ENCODE results near the gene ZNF738. TPM values are rescaled to one million over a fixed set of nuclear protein-coding genes. Genes with fewer than 3 reads are reported as not detected.

Gene ZNF738
- total and polyA plus RNA-seq, 7 donors: 2.3 to 7.9 (median 4.2) TPM

GRCh38 chr19:21321996-21322395 is 36.8 kb upstream of the ZNF738 start:
- DNase-seq: no peak
- intact Hi-C loops (cut with DNase I): loop anchor here (10.0 kb wide), 1 partner anchor 183 kb away; the partner anchor contains the start of gene ZNF429
- Histone ChIP-seq H3K36me3 (peaks cover 0 to 7% (median 0%) of the 10 kb centered on the region in 4 donors), H3K9me3 (no peaks in the 10 kb centered on the region), H3K27ac (peak overlapping the region; percentile 42 to 63 (median 49)), H3K4me1 (peaks cover 0 to 36% (median 28%) of the 10 kb centered on the region in 4 donors), H3K4me3 (no peak overlapping the region), H3K27me3 (no peaks in the 10 kb centered on the region)
- no peak for TF ChIP-seq POLR2A (IDR thresholded peaks at IDR 0.05)
- no peak for TF ChIP-seq CTCF (IDR thresholded peaks at IDR 0.05)
- WGBS, 2 donors: 93 to 95% methylated on average over 4 of the region's 4 CpGs

GRCh38 chr19:21322528-21322927 is 36.3 kb upstream of the ZNF738 start:
- H3K27ac ChIP-seq: peak overlapping the region; percentile 42 to 63 (median 49)
- TF ChIP-seq CTCF (IDR thresholded peaks at IDR 0.05): no peak
- TF ChIP-seq POLR2AphosphoS5 (IDR thresholded peaks at IDR 0.05): peak in 1 of 4 donors; percentile 26
- TF ChIP-seq POLR2A (IDR thresholded peaks at IDR 0.05): no peak
- no peak for TF ChIP-seq EP300 (IDR thresholded peaks at IDR 0.05)
- H3K27me3 ChIP-seq: no peaks in the 10 kb centered on the region
- intact Hi-C loops (cut with DNase I): loop anchor here (10.0 kb wide), 1 partner anchor 182 kb away; the partner anchor contains the start of gene ZNF429
- peaks cover 0 to 7% (median 0%) of the 10 kb centered on the region in 4 donors for H3K36me3 ChIP-seq
- no peaks in the 10 kb centered on the region for H3K9me3 ChIP-seq
- 92 to 96% methylated on average over 8 of the region's 8 CpGs for WGBS, 2 donors
- DNase-seq: no peak
- no peak overlapping the region for H3K4me3 ChIP-seq
- H3K4me1 ChIP-seq: peaks cover 0 to 33% (median 27%) of the 10 kb centered on the region in 4 donors

- H3K27me3 ChIP-seq: no peaks in the 10 kb centered on the region
- H3K27ac ChIP-seq: peak overlapping the region; percentile 33 to 63 (median 44)
- no peaks in the 10 kb centered on the region for H3K9me3 ChIP-seq
- TF ChIP-seq EP300 (IDR thresholded peaks at IDR 0.05) (no peak), POLR2AphosphoS5 (IDR thresholded peaks at IDR 0.05) (no peak), POLR2A (IDR thresholded peaks at IDR 0.05) (no peak), CTCF (IDR thresholded peaks at IDR 0.05) (no peak)
- WGBS, 2 donors: 93% methylated on average over 2 of the region's 2 CpGs
- DNase-seq: no peak
- peaks cover 0 to 7% (median 0%) of the 10 kb centered on the region in 4 donors for H3K36me3 ChIP-seq
- peaks cover 0 to 33% (median 27%) of the 10 kb centered on the region in 4 donors for H3K4me1 ChIP-seq
- H3K4me3 ChIP-seq: no peak overlapping the region
- intact Hi-C loops (cut with DNase I): loop anchor here (10.0 kb wide), 1 partner anchor 182 kb away; the partner anchor contains the start of gene ZNF429
Measured at GRCh38 chr19:21323000-21323399, 35.8 kb upstream of the ZNF738 start.

GRCh38 chr19:21326169-21326568 is 32.6 kb upstream of the ZNF738 start:
- Histone ChIP-seq H3K27me3 (no peaks in the 10 kb centered on the region), H3K36me3 (peaks cover 0 to 7% (median 0%) of the 10 kb centered on the region in 4 donors), H3K4me3 (no peak overlapping the region), H3K27ac (no peak overlapping the region), H3K4me1 (peaks cover 0 to 38% (median 32%) of the 10 kb centered on the region in 4 donors), H3K9me3 (no peaks in the 10 kb centered on the region)
- TF ChIP-seq POLR2A (IDR thresholded peaks at IDR 0.05) (no peak), EP300 (IDR thresholded peaks at IDR 0.05) (no peak)
- DNase-seq: no peak
- intact Hi-C loops (cut with DNase I): loop anchor here (10.0 kb wide), 1 partner anchor 179 kb away; the partner anchor contains the start of gene ZNF429
- 98 to 99% methylated on average over 2 of the region's 2 CpGs for WGBS, 2 donors

- intact Hi-C loops (cut with DNase I): loop anchor here (10.0 kb wide), 1 partner anchor 176 kb away; the partner anchor contains the start of gene ZNF429
Measured at GRCh38 chr19:21328406-21328805, 30.4 kb upstream of the ZNF738 start.

More at GRCh38 chr19:21328406-21328805, 30.4 kb upstream of the ZNF738 start:
- no peak for TF ChIP-seq POLR2AphosphoS5 (IDR thresholded peaks at IDR 0.05)
- TF ChIP-seq CTCF (IDR thresholded peaks at IDR 0.05): no peak
- no peak for TF ChIP-seq EP300 (IDR thresholded peaks at IDR 0.05)
- no peak for TF ChIP-seq POLR2A (IDR thresholded peaks at IDR 0.05)
- Histone ChIP-seq H3K4me3 (peak overlapping the region; percentile 76 to 79 (median 76)), H3K36me3 (peaks cover 0 to 7% (median 0%) of the 10 kb centered on the region in 4 donors), H3K27me3 (no peaks in the 10 kb centered on the region), H3K4me1 (peaks cover 0 to 21% (median 20%) of the 10 kb centered on the region in 4 donors), H3K27ac (peak overlapping the region; percentile 96 to 99 (median 97)), H3K9me3 (no peaks in the 10 kb centered on the region)
- 10 to 15% methylated on average over 6 of the region's 6 CpGs for WGBS, 2 donors
- no peak for DNase-seq

All from sigmoid colon (tissue), 7 donors.